GM19455 (cell line): Measurements from ENCODE around the gene NRDE2.

Experiments
- ATAC-seq: cut with Tn5 transposase; IDR thresholded peaks from one replicate; pipeline ENCODE4 v1.9.1; 2021; ENCODE audit not compliant: unreplicated experiment

NRDE2 gene

DNA sequence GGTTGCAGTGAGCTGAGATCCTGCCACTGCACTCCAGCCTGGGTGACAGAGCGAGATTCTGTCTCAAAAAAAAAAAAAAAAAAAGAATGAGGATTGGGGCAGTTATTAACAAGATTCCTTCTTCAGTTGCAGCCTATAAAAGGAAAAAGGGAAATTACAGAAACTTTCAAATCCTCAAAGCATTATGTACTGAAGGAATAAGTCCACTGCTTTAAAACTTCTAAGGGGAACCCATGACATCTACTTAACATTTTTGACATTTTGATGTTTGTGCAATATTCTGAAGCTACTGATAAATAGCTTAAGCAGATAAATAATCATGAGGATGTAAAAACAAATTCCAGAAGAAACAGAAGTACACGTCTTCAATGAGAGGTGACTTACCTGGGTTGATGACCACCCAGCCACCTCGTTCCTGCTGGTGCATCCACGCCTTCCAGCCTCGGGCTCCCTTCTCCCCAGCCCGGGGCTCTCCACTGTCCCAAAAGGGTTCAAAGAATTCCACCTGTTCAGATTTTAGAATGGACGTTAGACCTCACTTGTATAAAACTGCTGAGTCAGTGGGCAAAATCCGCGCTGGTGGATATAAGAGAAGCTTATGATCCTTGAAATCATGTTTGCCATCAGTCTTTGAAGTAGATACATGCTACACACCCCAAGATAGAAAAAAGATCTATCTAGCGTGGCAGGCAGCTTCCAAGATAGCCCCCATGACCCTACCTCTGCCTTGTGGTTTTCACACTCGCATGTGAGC lies 33.7 kb downstream of the NRDE2 start:
- no peak for ATAC-seq

DNA sequence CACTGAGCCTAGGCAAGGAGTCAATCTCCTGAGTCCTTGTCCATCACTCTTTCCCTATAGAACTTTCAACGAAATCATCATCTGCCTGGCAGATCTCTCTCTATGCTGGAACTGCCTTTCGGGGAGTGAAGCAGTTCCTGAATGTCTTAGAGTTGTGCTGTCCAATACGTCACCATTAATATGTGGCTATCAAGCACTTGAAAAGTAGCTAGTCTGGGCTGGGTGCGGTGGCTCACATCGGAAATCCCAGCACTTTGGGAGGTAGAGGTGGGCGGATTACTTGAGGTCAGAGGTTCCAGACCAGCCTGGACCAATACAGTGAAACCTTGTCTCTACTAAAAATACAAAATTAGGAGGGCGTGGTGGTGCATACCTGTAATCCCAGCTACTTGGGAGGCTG lies 35.1 kb downstream of the NRDE2 start:
- no peak for ATAC-seq

- ATAC-seq: no peak
Observed at GRCh38 chr14:90295870-90296516, 35.7 kb downstream of the NRDE2 start.

DNA sequence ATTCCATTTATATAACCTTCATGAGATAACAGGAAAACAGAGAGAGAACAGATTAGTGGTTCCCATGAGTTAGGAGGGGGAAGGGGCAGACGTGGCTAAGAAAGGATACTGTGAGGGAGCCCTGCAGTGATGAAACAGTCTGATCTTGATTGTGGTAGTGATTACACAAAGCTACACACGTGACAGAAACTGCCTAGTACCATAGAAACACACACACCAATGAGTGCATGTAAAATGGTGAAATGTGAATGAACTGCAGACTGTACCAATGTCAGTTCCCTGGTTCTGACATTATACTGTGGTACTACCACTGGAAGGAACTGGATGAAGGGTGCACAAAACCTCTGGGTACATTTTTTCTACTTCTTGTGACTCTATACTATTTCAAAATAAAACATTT lies 36.9 kb downstream of the NRDE2 start:
- ATAC-seq: no peak

- ATAC-seq: no peak
Observed at GRCh38 chr14:90293766-90294730, 37.7 kb downstream of the NRDE2 start.

- no peak for ATAC-seq
Observed at GRCh38 chr14:90291699-90292098, 40.0 kb downstream of the NRDE2 start.

DNA sequence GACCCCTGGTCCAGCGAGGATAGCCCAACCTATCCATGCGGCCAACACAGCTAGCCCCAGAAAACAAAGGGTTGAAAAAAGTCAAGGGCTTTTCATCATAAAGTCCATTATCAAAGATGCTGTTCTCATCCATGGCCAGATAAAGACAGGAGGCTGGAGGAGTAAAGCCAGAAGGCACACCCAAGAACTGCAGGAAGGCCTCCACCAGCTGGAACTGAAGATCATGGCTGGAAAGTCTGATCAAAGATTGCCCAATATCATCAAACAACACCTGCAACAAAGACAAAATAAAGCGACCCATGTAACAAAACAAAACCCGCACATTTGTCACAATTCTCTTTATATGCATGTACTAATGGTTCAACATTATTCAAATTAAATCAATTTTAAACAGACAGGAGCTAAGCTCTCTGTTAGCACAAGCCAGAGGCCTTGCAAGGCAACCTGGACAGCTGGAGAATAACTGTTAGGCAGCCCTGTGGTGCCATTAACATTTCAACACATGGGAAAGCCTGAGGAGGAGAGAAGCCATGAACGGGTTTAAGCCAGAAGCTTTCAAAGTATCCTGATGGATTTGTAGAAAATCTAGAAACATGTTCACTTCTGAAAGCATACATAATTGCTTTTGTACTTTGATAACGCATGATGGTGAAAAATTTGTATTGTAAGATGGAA lies 41.3 kb downstream of the NRDE2 start:
- ATAC-seq: no peak

DNA sequence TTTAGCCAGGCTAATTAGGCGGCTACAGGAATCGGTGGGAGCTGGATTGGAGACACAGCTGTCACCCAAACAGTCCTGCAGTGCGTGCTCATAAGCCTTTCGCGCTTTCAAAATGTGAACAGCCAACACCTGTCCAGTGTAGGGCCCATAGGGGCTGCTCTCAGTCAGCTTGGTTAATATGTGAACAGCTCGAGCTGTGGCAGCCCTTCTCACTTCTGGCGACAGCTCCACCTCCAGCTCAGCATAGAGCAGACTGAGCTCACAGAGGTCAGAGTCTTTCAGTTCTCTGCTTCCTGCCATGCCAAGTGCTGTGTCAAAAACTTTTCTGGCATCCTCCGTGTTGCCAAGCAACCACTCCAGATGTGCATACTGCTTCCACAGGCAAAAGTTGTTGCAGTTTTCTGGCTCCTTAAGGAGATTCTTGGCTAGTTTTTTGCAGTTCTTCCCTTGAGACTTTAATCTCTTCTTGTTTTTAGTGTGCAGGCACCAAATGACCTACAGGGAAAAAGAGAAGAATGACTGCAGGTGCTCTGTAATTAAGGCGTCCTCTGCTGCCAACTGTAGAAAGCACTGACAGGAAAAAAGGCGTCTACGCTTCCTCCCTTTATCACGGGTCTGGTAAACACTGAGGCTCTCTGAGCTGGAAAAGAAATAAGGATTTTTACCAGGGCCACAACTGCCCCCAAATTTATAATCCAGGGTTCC lies 42.9 kb downstream of the NRDE2 start:
- no peak for ATAC-seq

DNA sequence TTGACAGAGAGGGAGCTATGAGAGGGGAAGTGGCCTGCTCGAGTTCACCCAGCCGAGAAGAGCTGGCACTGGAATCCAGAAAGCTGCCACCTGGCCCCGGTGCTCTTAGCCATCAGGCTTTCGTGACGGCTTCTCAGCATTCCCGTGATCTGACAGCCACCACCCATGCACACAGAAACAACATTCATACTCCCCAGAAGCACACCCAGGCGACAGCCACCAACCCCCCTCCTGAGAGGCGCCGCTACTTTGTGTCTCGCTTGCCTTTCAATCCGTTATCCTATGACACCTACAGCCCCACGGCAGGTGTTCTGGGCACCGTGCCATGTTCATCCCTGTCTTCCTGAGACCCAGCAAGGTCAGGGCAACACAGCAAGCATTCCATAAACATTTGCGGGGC lies 44.0 kb downstream of the NRDE2 start:
- no peak for ATAC-seq

DNA sequence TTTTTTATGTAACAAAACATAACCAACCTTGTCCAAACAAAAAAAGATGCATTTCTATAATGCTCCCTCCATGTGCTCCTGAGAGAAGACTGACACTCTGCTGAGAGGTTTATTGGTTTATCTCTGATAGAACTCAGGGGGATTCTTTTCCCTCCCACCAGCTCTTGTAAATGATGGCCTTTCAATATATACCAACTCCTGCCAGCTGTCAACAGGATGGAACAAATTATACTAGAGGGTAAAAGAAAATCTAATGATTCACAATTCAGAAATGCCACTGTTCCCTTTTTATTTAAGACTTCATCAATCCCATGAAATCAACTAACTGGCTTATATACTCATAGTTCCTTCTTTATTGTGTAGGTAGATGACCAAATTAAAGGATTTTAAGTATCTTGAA lies 50.0 kb downstream of the NRDE2 start:
- ATAC-seq: no peak

- ATAC-seq: no peak
Observed at GRCh38 chr14:90281261-90281660, 50.5 kb downstream of the NRDE2 start.

- no peak for ATAC-seq
Observed at GRCh38 chr14:90280096-90280495, 51.6 kb downstream of the NRDE2 start.

GRCh38 chr14:90278199-90279175 lies 53.3 kb downstream of the NRDE2 start:
- ATAC-seq: no peak

GRCh38 chr14:90277581-90278198 lies 54.1 kb downstream of the NRDE2 start:
- no peak for ATAC-seq

GRCh38 chr14:90276646-90277367 lies 54.9 kb downstream of the NRDE2 start:
- ATAC-seq: no peak

DNA sequence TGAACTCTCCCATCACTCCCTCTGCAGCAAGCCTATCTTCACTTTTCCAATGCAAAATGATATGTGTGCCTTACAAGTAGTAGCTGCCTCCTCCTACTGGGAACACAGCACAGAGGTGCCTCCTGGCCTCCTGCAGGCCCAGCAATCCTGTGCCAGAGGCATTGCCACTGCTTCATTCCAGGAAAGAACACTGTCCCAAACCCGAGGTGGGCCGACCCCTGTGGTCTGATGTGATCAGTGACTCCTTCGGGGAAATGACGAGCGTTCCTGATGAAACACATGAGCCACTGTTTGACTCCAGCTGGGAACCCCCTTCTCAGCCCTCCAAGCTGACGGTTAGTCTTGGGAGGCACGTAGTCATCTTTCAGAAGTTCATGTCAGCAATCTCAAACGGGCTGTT lies 55.9 kb downstream of the NRDE2 start:
- no peak for ATAC-seq

- ATAC-seq: no peak
Observed at GRCh38 chr14:90275458-90275814, 56.3 kb downstream of the NRDE2 start.

- ATAC-seq: no peak
Observed at GRCh38 chr14:90274808-90275457, 56.8 kb downstream of the NRDE2 start.
